GM10266 (cell line): Measurements from ENCODE around the gene XRCC5.
A peak's percentile ranks its signal among the peaks of the same experiment; 100 is the strongest.

Experiments
- DNase-seq: peaks from one replicate; pipeline ENCODE4 v3.0.0; 2012; ENCODE audit errors: extremely low spot score
- CTCF ChIP-seq: IDR thresholded peaks from 2 replicates; pipeline ENCODE4 v1.5.1; 2012; ENCODE audit warnings: mild to moderate bottlenecking, low read depth; ENCODE audit not compliant: control insufficient read depth, insufficient read depth; ENCODE audit errors: missing control alignments

The XRCC5 gene

DNA sequence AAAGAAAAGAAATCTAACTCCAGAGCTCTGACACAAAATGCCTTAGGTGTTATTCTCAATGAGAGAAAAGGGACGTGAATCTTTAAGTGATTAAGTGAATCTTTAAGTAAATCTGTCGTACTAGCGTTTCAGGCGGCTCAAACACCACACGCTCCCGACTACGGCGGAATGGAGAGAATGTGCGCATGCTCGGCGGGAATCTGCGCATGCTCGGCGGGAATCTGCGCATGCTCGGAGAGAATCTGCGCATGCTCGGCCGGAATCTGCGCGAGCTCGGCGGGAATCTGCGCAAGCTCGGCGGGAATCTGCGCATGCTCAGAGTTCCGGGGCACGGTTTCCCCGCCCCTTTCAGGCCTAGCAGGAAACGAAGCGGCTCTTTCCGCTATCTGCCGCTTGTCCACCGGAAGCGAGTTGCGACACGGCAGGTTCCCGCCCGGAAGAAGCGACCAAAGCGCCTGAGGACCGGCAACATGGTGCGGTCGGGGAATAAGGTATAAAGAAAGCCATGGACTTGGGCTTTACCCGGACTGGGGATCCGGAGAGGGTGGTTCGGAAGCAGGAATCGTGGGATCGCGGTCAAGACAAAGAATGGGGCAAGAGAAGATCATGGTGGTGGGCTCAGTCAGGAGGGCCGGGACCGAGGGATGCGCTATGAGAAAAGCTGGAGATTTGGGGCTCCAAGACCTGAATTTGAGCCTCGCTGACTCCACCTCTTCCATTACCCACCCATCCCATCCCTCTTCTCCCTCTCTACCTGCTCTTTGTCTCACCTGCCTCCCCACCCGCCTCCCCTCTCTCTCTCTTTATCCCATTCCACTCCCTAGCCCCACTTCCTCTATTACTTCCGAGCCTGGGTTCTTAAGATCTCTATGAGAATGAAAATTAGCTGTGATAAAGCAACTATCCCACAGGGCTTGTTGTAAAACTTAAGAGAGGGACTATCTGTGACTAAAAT, at the start of gene XRCC5:
XRCC5 (plus strand) TSS at position 382 of the 955 bp plus-strand sequence; CDS start at position 471, 89 bp downstream.
- no peak for TF ChIP-seq CTCF
- peak; percentile 85 for DNase-seq

DNA sequence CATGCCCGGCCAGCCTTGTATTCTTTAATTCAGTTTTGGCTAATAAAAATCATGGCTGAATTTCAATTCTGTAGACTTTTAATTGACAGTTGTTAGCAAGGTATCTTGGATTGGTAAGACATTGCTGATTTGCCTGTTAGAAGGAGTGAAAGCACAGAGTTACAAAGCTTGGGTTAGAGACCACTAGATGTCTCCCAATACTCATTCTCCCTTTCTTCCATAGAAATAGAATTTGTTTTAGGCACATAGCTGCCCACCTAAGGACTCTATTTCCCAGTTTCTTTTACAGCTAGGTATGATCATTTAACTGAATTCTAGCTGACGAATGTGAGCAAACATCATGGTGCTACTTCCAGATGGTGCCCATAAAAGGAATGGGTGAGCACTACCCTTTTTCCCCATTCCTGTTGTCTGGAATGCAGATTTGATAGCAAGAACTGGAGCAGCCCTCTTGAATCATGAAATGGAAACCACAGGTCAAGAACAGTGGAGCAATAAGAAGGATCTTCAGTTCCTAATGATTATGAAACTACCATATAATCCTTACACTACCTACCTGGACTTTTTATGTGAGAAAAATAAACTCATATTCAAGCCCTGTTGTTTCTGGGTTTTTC, 45.0 kb upstream of the XRCC5 start:
- no peak for DNase-seq
- peak; percentile 27 for TF ChIP-seq CTCF

DNA sequence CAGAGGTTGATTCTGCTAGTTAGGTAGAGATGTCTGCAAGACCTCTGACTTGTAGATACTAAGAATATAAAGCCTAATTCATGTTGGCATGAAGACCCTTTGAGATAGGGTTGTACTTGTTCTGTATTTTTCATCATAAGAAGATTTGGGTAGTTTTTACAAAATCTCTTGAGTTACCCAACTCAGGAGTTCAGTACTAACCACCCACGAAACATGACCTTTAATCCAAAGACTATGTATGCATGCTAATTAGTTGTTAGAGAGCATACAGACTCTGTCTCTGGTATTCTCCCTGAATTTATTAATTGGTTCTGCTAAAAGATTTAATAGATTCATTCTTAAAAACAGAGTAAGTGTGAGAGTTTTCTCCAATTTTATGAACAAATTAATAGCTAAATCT, 44.5 kb upstream of the XRCC5 start:
- DNase-seq, result no peak
- TF ChIP-seq CTCF, result no peak

DNA sequence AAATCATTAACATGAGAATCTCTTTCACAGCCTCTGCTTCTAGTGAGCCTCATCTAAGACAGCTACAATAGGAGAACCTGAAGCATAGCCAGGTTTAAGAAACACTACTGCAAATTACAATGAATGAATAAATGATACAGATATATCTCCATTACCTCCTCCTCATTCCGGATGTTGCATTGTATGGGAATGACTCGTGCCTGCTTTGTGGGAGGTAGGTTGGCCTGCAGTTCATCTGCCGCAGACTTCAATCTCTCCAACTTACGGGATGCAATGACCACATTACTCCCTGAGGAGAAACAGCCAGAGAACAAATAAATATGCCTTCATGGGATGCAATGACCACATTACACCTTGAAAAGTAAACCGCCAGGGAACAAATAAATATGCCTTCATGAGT, 42.9 kb upstream of the XRCC5 start:
- no peak for TF ChIP-seq CTCF
- no peak for DNase-seq

DNA sequence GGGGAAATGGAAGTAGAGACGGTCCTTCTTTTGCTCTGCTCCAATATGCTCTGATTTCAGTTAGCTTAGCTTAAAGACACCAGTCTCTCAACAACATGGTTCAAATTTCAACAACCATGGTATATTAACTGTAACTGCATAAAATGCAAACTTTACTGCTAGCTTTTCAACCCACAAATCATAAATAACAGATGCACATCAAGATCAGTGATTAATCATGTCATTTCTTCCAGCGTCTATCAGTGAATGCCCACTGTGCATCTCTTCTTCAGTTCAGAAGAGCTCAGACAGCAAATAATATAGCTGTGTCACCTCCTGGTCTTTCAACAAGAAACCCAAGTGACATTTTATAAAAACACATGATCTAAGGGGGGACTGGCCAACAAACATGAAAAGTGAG, 40.1 kb upstream of the XRCC5 start:
- TF ChIP-seq CTCF, result no peak
- DNase-seq, result no peak

GRCh38 chr2:216070195-216070594, 39.0 kb upstream of the XRCC5 start:
- no peak for DNase-seq
- TF ChIP-seq CTCF, result no peak
